ENCODE data around the gene FOLR2.
"Not testable (repeated sequence)": the region's sequence is repeated elsewhere in the genome, so short reads cannot be mapped to it uniquely, and the experiment has no call there.

The FOLR2 gene

DNA sequence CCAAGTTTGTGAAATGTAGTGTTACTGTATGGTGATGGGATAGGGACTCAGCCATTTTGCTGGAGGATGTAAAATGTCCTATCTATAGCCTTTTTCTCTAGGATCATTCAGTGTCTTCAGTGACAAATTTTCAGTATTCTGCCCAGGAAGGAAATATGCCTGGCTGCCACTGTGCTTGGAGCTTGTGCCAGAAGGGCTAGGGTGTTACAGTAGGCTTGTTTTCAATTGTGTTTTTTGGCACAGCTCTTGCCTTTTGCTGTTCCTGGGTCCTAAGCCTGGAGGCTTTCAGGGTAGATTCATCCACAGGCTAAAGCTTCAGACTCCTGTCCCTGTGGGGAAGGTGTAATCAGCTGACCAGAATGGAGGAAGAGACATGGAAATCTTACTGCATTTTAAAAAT, 49.4 kb downstream of the FOLR2 start:
- DNase-seq (ENCODE audit: low read depth): no peak
- TF ChIP-seq, protein P1, sequence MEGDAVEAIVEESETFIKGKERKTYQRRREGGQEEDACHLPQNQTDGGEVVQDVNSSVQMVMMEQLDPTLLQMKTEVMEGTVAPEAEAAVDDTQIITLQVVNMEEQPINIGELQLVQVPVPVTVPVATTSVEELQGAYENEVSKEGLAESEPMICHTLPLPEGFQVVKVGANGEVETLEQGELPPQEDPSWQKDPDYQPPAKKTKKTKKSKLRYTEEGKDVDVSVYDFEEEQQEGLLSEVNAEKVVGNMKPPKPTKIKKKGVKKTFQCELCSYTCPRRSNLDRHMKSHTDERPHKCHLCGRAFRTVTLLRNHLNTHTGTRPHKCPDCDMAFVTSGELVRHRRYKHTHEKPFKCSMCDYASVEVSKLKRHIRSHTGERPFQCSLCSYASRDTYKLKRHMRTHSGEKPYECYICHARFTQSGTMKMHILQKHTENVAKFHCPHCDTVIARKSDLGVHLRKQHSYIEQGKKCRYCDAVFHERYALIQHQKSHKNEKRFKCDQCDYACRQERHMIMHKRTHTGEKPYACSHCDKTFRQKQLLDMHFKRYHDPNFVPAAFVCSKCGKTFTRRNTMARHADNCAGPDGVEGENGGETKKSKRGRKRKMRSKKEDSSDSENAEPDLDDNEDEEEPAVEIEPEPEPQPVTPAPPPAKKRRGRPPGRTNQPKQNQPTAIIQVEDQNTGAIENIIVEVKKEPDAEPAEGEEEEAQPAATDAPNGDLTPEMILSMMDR (conservative IDR thresholded peaks at IDR 0.05; ENCODE audit: low read depth, low read length): no peak
- H3K4me3 ChIP-seq (ENCODE audit: low read depth, low read length): no peak overlapping the region

DNA sequence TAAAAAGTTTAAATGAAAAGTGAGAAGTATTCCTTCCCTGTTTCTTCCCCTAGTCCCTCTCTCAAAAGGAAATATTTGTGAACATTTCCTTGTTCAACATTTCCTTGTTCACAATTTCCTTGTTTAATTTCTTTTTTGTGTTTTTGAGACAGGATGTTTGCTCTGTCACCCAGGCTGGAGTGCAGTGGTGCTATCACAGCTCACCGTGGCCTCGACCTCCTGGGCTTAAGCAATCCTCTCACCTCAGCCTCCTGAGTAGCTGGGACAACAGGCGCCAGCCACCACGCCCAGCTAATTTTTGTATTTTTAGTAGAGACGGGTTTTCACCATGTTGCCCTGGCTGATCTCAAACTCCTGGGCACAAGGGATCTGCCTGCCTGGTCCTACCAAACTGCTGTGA, 50.4 kb downstream of the FOLR2 start:
- H3K4me3 ChIP-seq (ENCODE audit: low read depth, low read length); DNase-seq (ENCODE audit: low read depth): not testable (repeated sequence)

DNA sequence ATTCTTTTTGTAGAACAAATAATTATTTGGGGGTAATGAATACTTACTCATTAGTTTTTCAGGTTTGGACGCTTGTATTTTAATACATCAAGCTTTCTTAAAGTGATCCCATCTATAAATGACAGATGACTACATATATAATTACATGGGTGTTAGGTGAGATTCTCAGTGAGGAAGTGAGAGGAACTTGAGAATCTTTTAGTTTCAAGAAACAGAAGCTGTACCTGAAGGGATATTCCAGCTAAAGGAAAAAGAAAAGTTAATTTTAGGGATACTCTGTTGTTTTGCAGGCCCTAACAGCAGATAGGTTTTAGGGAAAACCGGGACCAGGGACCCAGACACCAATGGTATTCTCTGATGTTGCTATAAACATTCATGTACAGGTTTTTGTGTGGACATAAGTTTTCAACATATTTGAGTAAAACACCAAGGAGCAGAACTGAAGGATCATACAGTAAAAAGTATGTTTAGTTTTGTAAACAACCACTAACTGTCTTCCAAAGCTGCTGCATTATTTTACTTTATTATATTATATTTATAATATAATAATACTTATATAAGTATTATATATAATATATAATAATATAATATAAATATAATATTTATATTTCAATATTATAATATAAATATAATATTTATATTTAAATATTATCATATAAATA, 51.5 kb downstream of the FOLR2 start:
- DNase-seq (ENCODE audit: low read depth): no peak
- TF ChIP-seq, protein P1 (conservative IDR thresholded peaks at IDR 0.05; ENCODE audit: low read depth, low read length): no peak
- no peak overlapping the region for H3K4me3 ChIP-seq (ENCODE audit: low read depth, low read length)

All from choroid plexus epithelial cell (primary cell).